AG04449 (cell line): ENCODE results near the gene GCNT1.
"Not testable (repeated sequence)": the region's sequence is repeated elsewhere in the genome, so short reads cannot be mapped to it uniquely, and the experiment has no call there.

Experiments used
- CTCF ChIA-PET: fragments of 350-600 bp; formaldehyde crosslinking; extraction: SDS; loops from one replicate; lab custom pipeline; 2021; ENCODE audit warnings: antibody characterized with exemption; lab: Yijun Ruan, JAX
- POLR2A ChIA-PET: fragments of 400-600, 350-600 bp; formaldehyde crosslinking; extraction: SDS; loops from one replicate; lab custom pipeline; 2020; ENCODE audit warnings: antibody characterized with exemption, inconsistent platforms; lab: Yijun Ruan, JAX
- DNase-seq: peaks from one replicate; pipeline ENCODE4 v3.0.0-alpha.2; 2010; ENCODE audit warnings: low read depth, low spot score
- H3K4me3 ChIP-seq: 2 replicates; pipeline ENCODE4 v1.5.1; 2011; ENCODE audit warnings: low read depth, mild to moderate bottlenecking, control low read depth, low read length
- CTCF ChIP-seq: IDR thresholded peaks from one replicate; pipeline ENCODE4 v1.5.1; 2011; ENCODE audit warnings: mild to moderate bottlenecking, moderate library complexity, low read length, control low read depth, inconsistent platforms; ENCODE audit not compliant: insufficient read depth; ENCODE audit errors: missing control alignments

The GCNT1 gene

GRCh38 chr9:76528056-76528455, 69.1 kb downstream of the GCNT1 start:
- no peak for DNase-seq
- CTCF ChIA-PET: interaction anchor here (1.2 kb wide), 1 partner anchor 14 kb away, joined by 4 read pairs; no protein-coding TSS in a partner anchor
- H3K4me3 ChIP-seq: no peak overlapping the region
- no peak for TF ChIP-seq CTCF
- POLR2A ChIA-PET: no interaction called here

- CTCF ChIA-PET: no interaction called here
- TF ChIP-seq CTCF: no peak
- no peak overlapping the region for H3K4me3 ChIP-seq
- no peak for DNase-seq
- POLR2A ChIA-PET: no interaction called here
Measured at GRCh38 chr9:76528642-76529190, 69.7 kb downstream of the GCNT1 start.

GRCh38 chr9:76529653-76530052, 70.7 kb downstream of the GCNT1 start:
- no peak for TF ChIP-seq CTCF
- H3K4me3 ChIP-seq: no peak overlapping the region
- ChIA-PET POLR2A (no interaction called here), CTCF (no interaction called here)
- no peak for DNase-seq

- no peak for DNase-seq
- POLR2A ChIA-PET: no interaction called here
- H3K4me3 ChIP-seq: no peak overlapping the region
- TF ChIP-seq CTCF: no peak
- CTCF ChIA-PET: interaction anchor here (0.9 kb wide), 1 partner anchor 128 kb away, joined by 3 read pairs; no protein-coding TSS in a partner anchor
Measured at GRCh38 chr9:76530458-76531110, 71.6 kb downstream of the GCNT1 start.

GRCh38 chr9:76531231-76531780, 72.3 kb downstream of the GCNT1 start:
- POLR2A ChIA-PET: no interaction called here
- no peak for TF ChIP-seq CTCF
- CTCF ChIA-PET: no interaction called here
- H3K4me3 ChIP-seq: no peak overlapping the region
- no peak for DNase-seq

- DNase-seq, POLR2A ChIA-PET, H3K4me3 ChIP-seq: not testable (repeated sequence)
- CTCF ChIA-PET: interaction anchor here (1.1 to 1.4 kb wide), 3 partner anchors 16 to 128 kb away, joined by 3 to 4 read pairs (median 3); no protein-coding TSS in a partner anchor
Measured at GRCh38 chr9:76532877-76533276, 73.9 kb downstream of the GCNT1 start.
